GM10248 (cell line): ENCODE results near the gene GZMB.

Source experiments
- CTCF ChIA-PET: fragments of 300-600 bp; sonication (Branson Sonifier 250); formaldehyde crosslinking; extraction: SDS; loops from one replicate; lab custom pipeline; 2021; ENCODE audit warnings: antibody characterized with exemption; lab: Yijun Ruan, JAX
- POLR2A ChIA-PET: fragments of 350-650 bp; sonication (Branson Sonifier 250); formaldehyde crosslinking; extraction: SDS; loops from one replicate; lab custom pipeline; 2020; ENCODE audit warnings: antibody characterized with exemption; lab: Yijun Ruan, JAX
- DNase-seq: peaks from one replicate; pipeline ENCODE4 v3.0.0; 2012; ENCODE audit errors: extremely low spot score
- CTCF ChIP-seq: IDR thresholded peaks from 2 replicates; pipeline ENCODE4 v1.5.1; 2012; ENCODE audit warnings: mild to moderate bottlenecking, low read depth; ENCODE audit errors: extremely low read depth, missing control alignments, control extremely low read depth

The GZMB gene

DNA sequence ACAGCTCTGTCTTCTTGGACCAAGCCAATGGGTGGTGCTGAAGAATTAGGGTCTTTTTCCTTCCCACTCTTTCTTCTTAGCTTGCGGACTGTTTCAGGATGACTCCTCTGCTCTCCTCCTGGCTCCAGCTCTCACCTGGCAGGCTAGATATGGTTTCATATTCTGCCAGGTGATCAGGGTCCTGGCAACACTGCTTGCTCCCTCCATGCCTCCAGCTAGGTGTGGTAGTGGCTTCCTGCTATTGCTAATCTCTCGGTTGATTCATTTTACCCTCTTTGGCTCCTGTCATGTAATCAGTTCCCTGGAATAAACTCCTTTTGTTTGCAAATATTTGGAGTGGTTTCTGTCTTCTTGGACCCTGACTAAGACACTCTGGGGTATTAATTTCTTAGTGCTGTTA, 20.2 kb downstream of the GZMB start:
- ChIA-PET POLR2A (no interaction called here), CTCF (interaction anchor here (0.9 to 2.2 kb wide), 6 partner anchors 8 to 96 kb away, joined by 3 to 5 read pairs (median 3); no protein-coding TSS in a partner anchor)
- no peak for DNase-seq
- TF ChIP-seq CTCF: no peak

DNA sequence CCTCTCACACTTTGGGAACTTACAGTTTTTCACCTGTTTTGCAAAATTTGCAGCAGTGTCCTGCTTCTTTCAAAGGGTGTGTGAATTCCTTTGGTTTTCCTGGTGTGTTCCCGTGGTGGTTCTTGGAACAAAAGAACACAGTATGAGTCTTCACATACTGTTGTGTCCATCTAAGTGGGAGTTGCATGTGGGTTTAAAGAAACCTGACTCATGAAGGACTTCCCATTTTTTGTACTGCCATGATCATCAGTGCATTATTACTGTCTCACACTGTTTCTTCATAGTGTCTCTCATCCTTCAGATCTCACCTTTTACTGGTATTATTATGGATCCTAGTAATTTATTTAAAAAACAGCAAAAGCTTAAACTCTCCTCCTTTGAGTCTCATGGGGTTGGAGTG, 20.7 kb downstream of the GZMB start:
- POLR2A ChIA-PET: no interaction called here
- peak; percentile 26 for DNase-seq
- TF ChIP-seq CTCF: no peak
- CTCF ChIA-PET: interaction anchor here (0.9 to 1.3 kb wide), 4 partner anchors 8 to 97 kb away, joined by 3 read pairs; no protein-coding TSS in a partner anchor

DNA sequence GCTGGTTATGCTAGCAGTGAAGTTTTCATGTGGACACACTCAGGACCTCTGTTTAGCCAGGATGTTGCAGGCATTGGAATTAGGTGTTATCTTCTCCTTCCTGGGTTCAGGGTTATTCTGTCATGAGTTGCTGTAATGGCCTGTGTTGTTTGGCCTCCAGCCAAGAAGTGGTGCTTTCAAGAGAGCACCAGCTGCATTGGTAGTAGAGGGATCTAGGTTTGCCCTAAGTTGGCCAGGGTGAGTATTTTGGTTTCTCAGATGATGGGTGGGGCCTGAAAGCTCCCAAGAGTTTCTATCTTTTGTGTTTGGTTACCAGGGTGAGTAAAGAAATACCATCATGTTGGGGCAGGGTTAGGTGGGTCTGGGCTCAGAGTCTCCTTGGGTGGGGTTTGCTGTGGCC, 21.8 kb downstream of the GZMB start:
- CTCF ChIA-PET: no interaction called here
- no peak for TF ChIP-seq CTCF
- POLR2A ChIA-PET: no interaction called here
- DNase-seq: no peak

- ChIA-PET CTCF (interaction anchor here (1.5 to 3.6 kb wide), 3 partner anchors 10 to 101 kb away, joined by 3 to 14 read pairs (median 4); no protein-coding TSS in a partner anchor), POLR2A (no interaction called here)
- DNase-seq: peak; percentile 26
- no peak for TF ChIP-seq CTCF
These were observed 24.2 kb downstream of the GZMB start, which contains the start of gene GZMH for GRCh38 chr14:24609655-24610344. Gene GZMH (minus strand): TSS chr14:24609685. CDS start chr14:24609613, 72 bp downstream.

DNA sequence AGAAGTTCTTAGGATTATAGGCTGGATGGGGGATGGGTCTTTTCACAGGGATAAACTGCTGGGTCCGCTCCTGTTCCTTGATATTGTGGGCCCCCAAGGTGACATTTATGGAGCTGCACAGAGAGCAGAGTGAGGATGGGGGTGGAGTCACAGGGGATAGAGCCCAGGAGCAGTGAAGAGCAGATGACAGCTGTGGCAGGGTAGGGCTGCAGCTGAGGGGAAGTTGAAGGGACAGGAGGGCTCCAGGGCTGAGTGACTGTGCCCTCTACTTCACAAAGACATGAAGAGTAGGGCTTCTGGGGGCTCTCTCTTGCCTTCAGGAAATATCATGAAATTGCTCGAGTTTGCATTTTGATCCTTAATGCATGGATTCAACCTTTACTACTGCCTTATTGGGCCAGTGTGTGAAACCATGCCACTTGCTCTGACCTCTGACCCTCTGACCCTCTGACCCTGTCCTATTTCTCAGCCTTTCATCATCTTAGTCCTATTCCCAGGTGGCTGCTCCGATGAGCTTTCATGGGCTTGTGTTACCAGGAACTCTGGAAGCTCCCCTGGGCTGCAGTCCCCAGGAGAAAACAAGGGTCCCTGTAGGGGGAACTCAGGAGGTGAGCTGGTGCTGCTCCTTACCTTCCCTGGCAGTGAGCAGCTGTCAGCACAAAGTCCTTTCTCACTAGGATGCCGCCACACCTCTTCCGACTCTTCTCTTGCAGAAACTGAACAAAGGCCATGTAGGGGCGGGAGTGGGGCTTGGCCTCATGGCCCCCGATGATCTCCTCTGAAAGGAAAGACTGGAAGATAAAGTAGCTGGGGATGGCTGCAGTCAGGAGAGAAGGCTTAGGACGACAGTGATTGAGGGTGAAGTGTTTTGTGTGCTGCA, 26.1 kb downstream of the GZMB start:
- ChIA-PET POLR2A (no interaction called here), CTCF (interaction anchor here (0.8 to 3.6 kb wide), 8 partner anchors 13 to 102 kb away, joined by 3 to 20 read pairs (median 4); no protein-coding TSS in a partner anchor)
- no peak for TF ChIP-seq CTCF
- DNase-seq: no peak

- POLR2A ChIA-PET: no interaction called here
- no peak for TF ChIP-seq CTCF
- peak; percentile 24 for DNase-seq
- CTCF ChIA-PET: interaction anchor here (0.9 to 3.6 kb wide), 6 partner anchors 12 to 125 kb away, joined by 3 to 20 read pairs (median 10); partner anchors contain the start of gene GZMB
These were observed 26.9 kb downstream of the GZMB start for GRCh38 chr14:24607081-24607480.
